ENCODE data around the gene RBM33. TPM values are rescaled to one million over a fixed set of nuclear protein-coding genes. Genes with fewer than 3 reads are reported as not detected.
"Not testable (repeated sequence)": the region's sequence is repeated elsewhere in the genome, so short reads cannot be mapped to it uniquely, and the experiment has no call there.

The RBM33 gene
- total and polyA plus RNA-seq, 4 donors = 31.9 to 39.1 (median 35.2) TPM

DNA sequence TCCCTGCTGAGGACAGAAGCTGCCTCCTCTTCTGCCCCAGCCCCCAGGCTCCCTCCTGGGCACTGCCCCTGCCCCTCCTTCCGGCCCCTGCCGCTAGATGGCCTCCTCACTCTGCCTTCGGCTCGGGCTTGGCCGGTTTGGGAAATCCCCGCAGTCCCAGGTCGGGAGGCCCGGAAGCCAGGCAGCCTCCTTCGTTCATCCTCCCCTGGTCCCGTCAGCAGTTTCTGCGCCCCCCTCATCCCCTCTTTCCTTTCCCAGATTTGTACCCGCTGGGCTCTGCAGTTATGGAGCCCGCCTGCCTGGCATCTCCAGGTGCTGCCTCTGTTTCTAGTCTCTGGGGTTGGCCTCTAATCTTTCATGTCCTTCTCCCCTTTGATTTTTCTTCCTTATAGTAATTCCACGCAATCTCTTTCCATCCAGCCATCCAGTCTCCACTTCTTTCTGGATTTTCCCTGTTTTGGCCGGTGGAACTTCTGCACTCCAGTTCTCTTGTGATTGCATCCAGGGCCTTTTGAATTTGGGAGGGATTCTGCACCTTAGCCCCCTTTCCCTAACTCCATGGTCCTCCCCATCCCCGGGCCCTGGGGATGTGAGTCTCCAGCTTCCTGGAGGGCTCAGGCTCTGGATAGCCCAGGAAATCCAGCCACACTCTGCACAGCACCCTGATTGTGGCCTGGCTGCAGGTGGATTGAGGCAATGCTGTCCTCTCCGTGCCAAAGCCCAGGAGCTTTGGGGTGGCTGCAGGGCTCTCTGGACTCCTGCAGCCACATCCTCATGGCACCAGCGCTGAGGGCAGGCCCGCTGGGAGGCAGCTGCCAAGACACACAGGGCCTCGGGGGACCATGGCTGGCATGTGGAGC lies 171.1 kb downstream of the RBM33 start:
- Histone ChIP-seq H3K27me3 (ENCODE audit: control insufficient read depth, insufficient read depth, low read length) (peaks cover 65% of the 10 kb centered on the region), H3K9me3 (ENCODE audit: control insufficient read depth, insufficient read depth, low read length) (no peaks in the 10 kb centered on the region), H3K4me3 (ENCODE audit: low read depth, low read length) (no peak overlapping the region), H3K4me1 (ENCODE audit: control insufficient read depth, insufficient read depth, low read length) (peaks cover 31% of the 10 kb centered on the region), H3K36me3 (ENCODE audit: control insufficient read depth, insufficient read depth, low read length) (no peaks in the 10 kb centered on the region), H3K27ac (ENCODE audit: low read depth, low read length) (no peak overlapping the region)
- peak in 2 of 6 donors; percentile 31 to 38 for DNase-seq (ENCODE audit: low read depth in 4 of 6, low spot score in 6 of 6)
- WGBS (ENCODE audit: insufficient coverage) = 32% methylated on average over 18 of the region's 20 CpGs

- H3K4me1 ChIP-seq (ENCODE audit: control insufficient read depth, insufficient read depth, low read length) = peaks cover 26% of the 10 kb centered on the region
- H3K4me3 ChIP-seq (ENCODE audit: low read depth, low read length) = no peak overlapping the region
- H3K36me3 ChIP-seq (ENCODE audit: control insufficient read depth, insufficient read depth, low read length) = no peaks in the 10 kb centered on the region
- no peak overlapping the region for H3K27ac ChIP-seq (ENCODE audit: low read depth, low read length)
- no peak for DNase-seq (ENCODE audit: low read depth in 4 of 6, low spot score in 6 of 6)
- 83% methylated on average over 12 of the region's 12 CpGs for WGBS (ENCODE audit: insufficient coverage)
- no peaks in the 10 kb centered on the region for H3K9me3 ChIP-seq (ENCODE audit: control insufficient read depth, insufficient read depth, low read length)
- peaks cover 59% of the 10 kb centered on the region for H3K27me3 ChIP-seq (ENCODE audit: control insufficient read depth, insufficient read depth, low read length)
Observed at GRCh38 chr7:155816192-155816508, 171.7 kb downstream of the RBM33 start.

DNA sequence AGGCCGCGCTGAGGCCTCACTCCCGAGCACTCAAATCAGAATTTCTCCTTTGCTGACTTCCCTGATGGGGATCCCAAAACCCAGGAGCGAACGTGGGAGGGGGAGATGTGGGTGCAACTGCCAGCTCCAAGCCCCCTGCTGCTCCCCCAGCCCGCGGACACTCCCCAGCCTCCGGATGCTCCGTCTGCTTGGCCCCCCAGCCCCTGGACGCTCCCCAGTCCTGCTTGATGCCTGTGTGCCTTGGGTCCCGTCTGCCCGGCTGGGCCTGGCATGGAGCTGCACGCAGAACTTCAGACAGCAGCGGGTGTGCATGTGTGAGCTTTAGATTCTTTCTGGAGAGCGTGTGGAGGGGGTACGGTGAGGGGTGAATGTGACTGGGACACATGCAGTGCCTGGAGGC lies 172.5 kb downstream of the RBM33 start:
- Histone ChIP-seq H3K27me3 (ENCODE audit: control insufficient read depth, insufficient read depth, low read length) (peaks cover 51% of the 10 kb centered on the region), H3K36me3 (ENCODE audit: control insufficient read depth, insufficient read depth, low read length) (no peaks in the 10 kb centered on the region), H3K4me1 (ENCODE audit: control insufficient read depth, insufficient read depth, low read length) (peaks cover 18% of the 10 kb centered on the region), H3K9me3 (ENCODE audit: control insufficient read depth, insufficient read depth, low read length) (no peaks in the 10 kb centered on the region), H3K4me3 (ENCODE audit: low read depth, low read length) (no peak overlapping the region), H3K27ac (ENCODE audit: low read depth, low read length) (no peak overlapping the region)
- no peak for DNase-seq (ENCODE audit: low read depth in 4 of 6, low spot score in 6 of 6)
- WGBS (ENCODE audit: insufficient coverage) = 93% methylated on average over 15 of the region's 16 CpGs

- H3K4me3 ChIP-seq (ENCODE audit: low read depth, low read length); DNase-seq (ENCODE audit: low read depth in 4 of 6, low spot score in 6 of 6); H3K36me3 ChIP-seq (ENCODE audit: control insufficient read depth, insufficient read depth, low read length); H3K9me3 ChIP-seq (ENCODE audit: control insufficient read depth, insufficient read depth, low read length); H3K27ac ChIP-seq (ENCODE audit: low read depth, low read length): not testable (repeated sequence)
- Histone ChIP-seq H3K27me3 (ENCODE audit: control insufficient read depth, insufficient read depth, low read length) (peaks cover 45% of the 10 kb centered on the region), H3K4me1 (ENCODE audit: control insufficient read depth, insufficient read depth, low read length) (peaks cover 14% of the 10 kb centered on the region)
- WGBS (ENCODE audit: insufficient coverage) = 71% methylated on average over 2 of the region's 4 CpGs
Observed at GRCh38 chr7:155817515-155817914, 173.1 kb downstream of the RBM33 start.

GRCh38 chr7:155818154-155818819 lies 173.8 kb downstream of the RBM33 start:
- Histone ChIP-seq H3K27me3 (ENCODE audit: control insufficient read depth, insufficient read depth, low read length) (peaks cover 38% of the 10 kb centered on the region), H3K36me3 (ENCODE audit: control insufficient read depth, insufficient read depth, low read length) (no peaks in the 10 kb centered on the region), H3K4me3 (ENCODE audit: low read depth, low read length) (no peak overlapping the region), H3K27ac (ENCODE audit: low read depth, low read length) (no peak overlapping the region), H3K4me1 (ENCODE audit: control insufficient read depth, insufficient read depth, low read length) (peaks cover 9% of the 10 kb centered on the region), H3K9me3 (ENCODE audit: control insufficient read depth, insufficient read depth, low read length) (no peaks in the 10 kb centered on the region)
- 78% methylated on average over 19 of the region's 21 CpGs for WGBS (ENCODE audit: insufficient coverage)
- DNase-seq (ENCODE audit: low read depth in 4 of 6, low spot score in 6 of 6) = no peak

DNA sequence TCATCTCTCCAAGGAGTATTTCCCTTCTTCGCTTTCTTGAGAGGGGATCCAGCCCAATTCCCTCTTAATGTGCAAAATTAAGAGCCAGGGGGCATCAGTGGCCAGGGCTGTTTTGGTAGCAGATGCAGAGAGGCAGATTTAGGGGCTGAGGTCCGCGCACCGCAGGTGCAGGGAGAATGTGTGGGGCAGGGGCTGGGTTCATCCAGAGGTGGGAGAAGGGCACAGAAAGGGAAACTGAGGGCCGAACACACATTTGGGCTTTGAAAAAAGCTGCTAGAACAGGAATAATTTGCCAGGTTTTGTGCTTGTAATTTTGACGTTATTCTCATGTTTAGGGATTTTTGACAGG lies 174.3 kb downstream of the RBM33 start:
- Histone ChIP-seq H3K36me3 (ENCODE audit: control insufficient read depth, insufficient read depth, low read length) (no peaks in the 10 kb centered on the region), H3K27me3 (ENCODE audit: control insufficient read depth, insufficient read depth, low read length) (peaks cover 33% of the 10 kb centered on the region)

DNA sequence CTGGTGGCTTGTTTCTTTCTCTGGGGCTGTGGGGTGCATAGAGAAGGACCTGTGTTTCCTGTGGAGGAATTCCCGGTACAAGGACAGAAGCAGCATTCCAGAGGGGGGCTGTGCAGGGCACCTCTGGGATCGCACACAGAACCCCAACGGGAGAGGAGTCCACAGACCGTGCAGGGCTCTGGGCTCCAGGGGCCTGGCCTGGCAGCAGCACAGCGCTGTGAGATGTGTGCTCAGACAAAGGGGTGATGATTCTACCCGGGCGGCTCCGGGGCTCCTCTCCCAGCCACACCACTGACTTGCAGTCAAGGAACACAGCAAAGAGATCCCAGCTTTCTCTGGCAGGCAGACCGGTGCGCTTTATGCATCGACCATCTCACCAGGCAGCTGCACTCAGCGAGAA lies 174.7 kb downstream of the RBM33 start:
- Histone ChIP-seq H3K27ac (ENCODE audit: low read depth, low read length) (no peak overlapping the region), H3K36me3 (ENCODE audit: control insufficient read depth, insufficient read depth, low read length) (no peaks in the 10 kb centered on the region), H3K27me3 (ENCODE audit: control insufficient read depth, insufficient read depth, low read length) (peaks cover 29% of the 10 kb centered on the region), H3K4me1 (ENCODE audit: control insufficient read depth, insufficient read depth, low read length) (peaks cover 18% of the 10 kb centered on the region), H3K9me3 (ENCODE audit: control insufficient read depth, insufficient read depth, low read length) (no peaks in the 10 kb centered on the region), H3K4me3 (ENCODE audit: low read depth, low read length) (no peak overlapping the region)
- 78% methylated on average over 12 of the region's 12 CpGs for WGBS (ENCODE audit: insufficient coverage)
- DNase-seq (ENCODE audit: low read depth in 4 of 6, low spot score in 6 of 6) = no peak

More for the DNA sequence above, 174.3 kb downstream of the RBM33 start:
- no peak overlapping the region for H3K27ac ChIP-seq (ENCODE audit: low read depth, low read length)
- no peak overlapping the region for H3K4me3 ChIP-seq (ENCODE audit: low read depth, low read length)
- no peaks in the 10 kb centered on the region for H3K9me3 ChIP-seq (ENCODE audit: control insufficient read depth, insufficient read depth, low read length)
- peaks cover 14% of the 10 kb centered on the region for H3K4me1 ChIP-seq (ENCODE audit: control insufficient read depth, insufficient read depth, low read length)
- WGBS (ENCODE audit: insufficient coverage) = 89% methylated on average over 5 of the region's 6 CpGs
- DNase-seq (ENCODE audit: low read depth in 4 of 6, low spot score in 6 of 6) = no peak

GRCh38 chr7:155820246-155820645 lies 175.8 kb downstream of the RBM33 start:
- Histone ChIP-seq H3K4me3 (ENCODE audit: low read depth, low read length) (no peak overlapping the region), H3K27me3 (ENCODE audit: control insufficient read depth, insufficient read depth, low read length) (peaks cover 19% of the 10 kb centered on the region), H3K27ac (ENCODE audit: low read depth, low read length) (no peak overlapping the region), H3K4me1 (ENCODE audit: control insufficient read depth, insufficient read depth, low read length) (peaks cover 25% of the 10 kb centered on the region), H3K36me3 (ENCODE audit: control insufficient read depth, insufficient read depth, low read length) (no peaks in the 10 kb centered on the region), H3K9me3 (ENCODE audit: control insufficient read depth, insufficient read depth, low read length) (no peaks in the 10 kb centered on the region)
- DNase-seq (ENCODE audit: low read depth in 4 of 6, low spot score in 6 of 6) = no peak
- WGBS (ENCODE audit: insufficient coverage) = 94% methylated on average over 15 of the region's 18 CpGs

- peaks cover 22% of the 10 kb centered on the region for H3K4me1 ChIP-seq (ENCODE audit: control insufficient read depth, insufficient read depth, low read length)
- H3K27me3 ChIP-seq (ENCODE audit: control insufficient read depth, insufficient read depth, low read length) = peaks cover 14% of the 10 kb centered on the region
- no peak overlapping the region for H3K4me3 ChIP-seq (ENCODE audit: low read depth, low read length)
- 83% methylated on average over 13 of the region's 13 CpGs for WGBS (ENCODE audit: insufficient coverage)
- no peaks in the 10 kb centered on the region for H3K9me3 ChIP-seq (ENCODE audit: control insufficient read depth, insufficient read depth, low read length)
- no peak overlapping the region for H3K27ac ChIP-seq (ENCODE audit: low read depth, low read length)
- no peaks in the 10 kb centered on the region for H3K36me3 ChIP-seq (ENCODE audit: control insufficient read depth, insufficient read depth, low read length)
- no peak for DNase-seq (ENCODE audit: low read depth in 4 of 6, low spot score in 6 of 6)
Observed at GRCh38 chr7:155820788-155821187, 176.3 kb downstream of the RBM33 start.

GRCh38 chr7:155821851-155822250 lies 177.4 kb downstream of the RBM33 start:
- WGBS (ENCODE audit: insufficient coverage) = 91% methylated on average over 11 of the region's 11 CpGs
- Histone ChIP-seq H3K36me3 (ENCODE audit: control insufficient read depth, insufficient read depth, low read length) (no peaks in the 10 kb centered on the region), H3K4me3 (ENCODE audit: low read depth, low read length) (no peak overlapping the region), H3K9me3 (ENCODE audit: control insufficient read depth, insufficient read depth, low read length) (no peaks in the 10 kb centered on the region), H3K27me3 (ENCODE audit: control insufficient read depth, insufficient read depth, low read length) (peaks cover 8% of the 10 kb centered on the region), H3K4me1 (ENCODE audit: control insufficient read depth, insufficient read depth, low read length) (peaks cover 22% of the 10 kb centered on the region), H3K27ac (ENCODE audit: low read depth, low read length) (no peak overlapping the region)
- DNase-seq (ENCODE audit: low read depth in 4 of 6, low spot score in 6 of 6) = no peak
